ENCODE data around the gene ADAMTSL2. TPM values are rescaled to one million over a fixed set of nuclear protein-coding genes. Genes with fewer than 3 reads are reported as not detected.

Gene ADAMTSL2
- total and polyA plus RNA-seq, 4 donors: 0.38 to 20.9 (median 1.9) TPM; not detected in 1

DNA sequence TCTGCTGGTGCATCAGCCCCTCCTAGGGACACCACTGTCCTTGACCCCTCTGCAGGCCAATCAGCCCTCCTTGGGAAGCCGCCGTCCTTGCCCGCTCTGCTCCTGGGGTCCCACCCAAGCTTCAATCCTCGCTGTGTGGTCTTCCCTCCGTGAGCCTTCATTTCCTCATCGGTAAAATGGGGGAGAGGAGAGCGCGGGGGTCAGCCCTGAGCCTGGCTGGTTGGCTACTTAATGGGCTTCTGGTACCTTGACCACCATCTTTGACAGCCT is 42.9 kb upstream of the ADAMTSL2 start:
- DNase-seq (peak in 1 of 2 donors; percentile 66), ATAC-seq (ENCODE audit: low FRiP score) (no peak)
- no peaks in the 10 kb centered on the region for H3K4me1 ChIP-seq (ENCODE audit: control insufficient read depth in 1 of 2, insufficient read depth in 2 of 2, low read length in 2 of 2)
- intact Hi-C loops (cut with DNase I): no loop called here
- 95 to 99% methylated on average over 8 of the region's 8 CpGs for WGBS, 2 donors
- no peaks in the 10 kb centered on the region for H3K36me3 ChIP-seq (ENCODE audit: control insufficient read depth in 1 of 2, insufficient read depth in 2 of 2, low read length in 1 of 2)
- no peaks in the 10 kb centered on the region for H3K27me3 ChIP-seq (ENCODE audit: control insufficient read depth in 1 of 2, insufficient read depth in 2 of 2, low read length in 1 of 2)
- no peak overlapping the region for H3K4me3 ChIP-seq (ENCODE audit: low read length in 2 of 2)
- no peak overlapping the region for H3K27ac ChIP-seq (ENCODE audit: low read depth in 1 of 2, low read length in 2 of 2)
- H3K9me3 ChIP-seq (ENCODE audit: control insufficient read depth, low read length): no peaks in the 10 kb centered on the region

DNA sequence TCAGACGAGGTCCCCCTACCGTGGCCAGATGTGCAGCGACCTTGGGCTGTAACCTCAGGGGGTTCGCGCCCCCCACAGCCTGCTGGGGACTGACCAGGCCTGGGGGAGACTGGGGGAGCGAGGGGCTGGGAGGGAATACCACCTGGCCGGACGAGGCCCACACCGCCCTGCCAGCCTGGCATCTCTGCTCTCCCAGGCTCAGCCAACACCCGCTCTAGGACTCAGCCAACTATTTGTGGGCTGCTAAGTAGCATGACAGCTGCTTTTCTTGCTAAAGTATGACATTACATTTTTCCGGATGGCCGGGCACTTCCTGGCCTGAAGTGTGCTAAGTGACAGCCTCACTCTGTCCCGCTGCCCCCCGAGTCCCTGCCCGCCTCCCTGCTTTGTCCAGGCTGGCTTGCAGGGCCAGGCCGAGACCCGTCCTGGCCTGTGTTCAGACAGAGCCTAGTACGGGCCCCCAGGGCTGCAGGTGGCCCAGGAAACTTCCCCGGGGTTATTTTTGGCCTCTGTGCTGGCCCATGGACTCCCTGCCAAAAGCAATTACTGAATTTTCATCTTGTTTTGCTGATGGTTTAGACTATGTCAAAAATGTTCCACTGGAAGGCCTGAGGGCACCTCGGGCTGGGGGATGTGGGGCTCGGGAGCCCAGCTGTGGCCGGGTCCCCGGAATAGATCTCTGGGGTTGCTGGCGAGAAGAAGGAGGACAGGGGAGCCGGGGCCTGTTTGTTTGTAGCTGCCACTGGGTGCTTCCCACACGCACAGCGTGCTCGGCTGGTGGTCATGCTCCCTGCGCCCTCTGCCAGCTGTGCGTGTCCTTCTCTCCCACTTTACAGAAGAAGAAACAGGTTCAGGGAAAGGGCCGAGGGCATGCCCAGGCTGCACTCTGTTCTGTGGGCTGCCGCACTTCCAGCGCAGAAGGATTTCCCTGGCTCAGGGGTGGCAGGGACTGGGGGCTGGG is 42.2 kb upstream of the ADAMTSL2 start:
- Histone ChIP-seq H3K9me3 (ENCODE audit: control insufficient read depth, low read length) (no peaks in the 10 kb centered on the region), H3K4me1 (ENCODE audit: control insufficient read depth in 1 of 2, insufficient read depth in 2 of 2, low read length in 2 of 2) (no peaks in the 10 kb centered on the region), H3K36me3 (ENCODE audit: control insufficient read depth in 1 of 2, insufficient read depth in 2 of 2, low read length in 1 of 2) (no peaks in the 10 kb centered on the region), H3K27me3 (ENCODE audit: control insufficient read depth in 1 of 2, insufficient read depth in 2 of 2, low read length in 1 of 2) (no peaks in the 10 kb centered on the region), H3K27ac (ENCODE audit: low read depth in 1 of 2, low read length in 2 of 2) (peak overlapping the region in 1 of 2 donors; percentile 4), H3K4me3 (ENCODE audit: low read length in 2 of 2) (no peak overlapping the region)
- ATAC-seq (ENCODE audit: low FRiP score) (peak; percentile 2), DNase-seq (no peak)
- 25 to 29% methylated on average over 32 to 33 of the region's 33 CpGs for WGBS, 2 donors
- intact Hi-C loops (cut with DNase I): no loop called here

DNA sequence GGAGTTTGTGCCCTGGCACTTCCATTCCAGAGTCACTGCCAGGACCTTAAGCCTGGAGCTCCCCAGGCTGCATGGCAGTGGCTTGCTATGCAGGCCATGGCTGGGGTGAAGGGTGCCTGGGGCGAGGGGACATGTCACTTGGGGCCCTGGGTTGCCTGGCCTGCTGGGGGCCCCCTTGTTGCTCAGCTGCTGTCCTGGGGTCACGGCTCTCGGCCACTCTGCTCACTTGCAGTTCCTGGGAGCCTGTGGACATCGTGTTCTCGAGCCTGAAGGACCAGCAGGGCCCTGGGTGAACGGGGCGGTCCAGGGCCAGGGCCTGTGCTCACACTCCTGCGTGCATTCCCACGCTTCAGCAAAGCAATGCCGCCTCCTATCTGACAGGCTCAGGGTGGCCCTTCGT is 41.1 kb upstream of the ADAMTSL2 start:
- no peak for DNase-seq
- H3K4me1 ChIP-seq (ENCODE audit: control insufficient read depth in 1 of 2, insufficient read depth in 2 of 2, low read length in 2 of 2): no peaks in the 10 kb centered on the region
- no peaks in the 10 kb centered on the region for H3K27me3 ChIP-seq (ENCODE audit: control insufficient read depth in 1 of 2, insufficient read depth in 2 of 2, low read length in 1 of 2)
- no peaks in the 10 kb centered on the region for H3K9me3 ChIP-seq (ENCODE audit: control insufficient read depth, low read length)
- WGBS, 2 donors: 94 to 95% methylated on average over 11 of the region's 11 CpGs
- no peak overlapping the region for H3K4me3 ChIP-seq (ENCODE audit: low read length in 2 of 2)
- ATAC-seq (ENCODE audit: low FRiP score): no peak
- H3K36me3 ChIP-seq (ENCODE audit: control insufficient read depth in 1 of 2, insufficient read depth in 2 of 2, low read length in 1 of 2): no peaks in the 10 kb centered on the region
- H3K27ac ChIP-seq (ENCODE audit: low read depth in 1 of 2, low read length in 2 of 2): no peak overlapping the region
- intact Hi-C loops (cut with DNase I): no loop called here

DNA sequence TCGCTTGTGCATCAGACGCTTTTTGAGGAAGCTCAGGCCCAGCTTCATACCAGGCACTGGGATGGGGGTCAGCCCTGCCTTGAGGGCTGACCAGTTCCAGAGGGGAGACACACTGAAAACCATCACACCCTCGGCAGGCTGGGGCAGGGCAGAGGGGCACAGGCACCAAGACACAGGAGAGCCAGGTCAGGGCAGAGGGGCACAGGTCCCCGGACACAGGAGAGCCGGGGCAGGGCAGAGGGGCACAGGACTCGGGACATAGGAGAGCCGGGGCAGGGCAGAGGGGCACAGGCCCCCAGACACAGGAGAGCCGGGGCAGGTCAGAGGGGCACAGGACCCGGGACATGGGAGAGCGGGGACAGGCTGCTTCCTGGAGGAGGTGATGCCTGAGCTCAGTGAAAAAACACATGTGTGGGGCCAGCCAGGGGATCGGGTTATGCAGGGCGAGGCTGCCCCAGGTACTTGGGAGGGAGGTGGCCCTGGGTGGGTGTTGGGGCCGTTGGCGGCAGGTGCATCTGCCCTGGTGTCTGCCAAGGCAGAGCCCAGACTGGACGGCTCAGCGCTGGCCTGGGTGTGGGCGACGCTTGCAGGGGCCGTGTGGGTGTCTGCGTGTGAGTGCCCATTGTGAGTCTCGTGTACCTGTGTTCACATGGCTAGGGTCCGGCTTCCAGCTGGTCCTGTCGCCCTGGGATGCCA is 40.5 kb upstream of the ADAMTSL2 start:
- H3K27ac ChIP-seq (ENCODE audit: low read depth in 1 of 2, low read length in 2 of 2): no peak overlapping the region
- H3K9me3 ChIP-seq (ENCODE audit: control insufficient read depth, low read length): no peaks in the 10 kb centered on the region
- WGBS, 2 donors: 95% methylated on average over 23 of the region's 23 CpGs
- intact Hi-C loops (cut with DNase I): no loop called here
- H3K36me3 ChIP-seq (ENCODE audit: control insufficient read depth in 1 of 2, insufficient read depth in 2 of 2, low read length in 1 of 2): no peaks in the 10 kb centered on the region
- H3K4me3 ChIP-seq (ENCODE audit: low read length in 2 of 2): no peak overlapping the region
- no peak for ATAC-seq (ENCODE audit: low FRiP score)
- no peak for DNase-seq
- H3K27me3 ChIP-seq (ENCODE audit: control insufficient read depth in 1 of 2, insufficient read depth in 2 of 2, low read length in 1 of 2): no peaks in the 10 kb centered on the region
- no peaks in the 10 kb centered on the region for H3K4me1 ChIP-seq (ENCODE audit: control insufficient read depth in 1 of 2, insufficient read depth in 2 of 2, low read length in 2 of 2)

DNA sequence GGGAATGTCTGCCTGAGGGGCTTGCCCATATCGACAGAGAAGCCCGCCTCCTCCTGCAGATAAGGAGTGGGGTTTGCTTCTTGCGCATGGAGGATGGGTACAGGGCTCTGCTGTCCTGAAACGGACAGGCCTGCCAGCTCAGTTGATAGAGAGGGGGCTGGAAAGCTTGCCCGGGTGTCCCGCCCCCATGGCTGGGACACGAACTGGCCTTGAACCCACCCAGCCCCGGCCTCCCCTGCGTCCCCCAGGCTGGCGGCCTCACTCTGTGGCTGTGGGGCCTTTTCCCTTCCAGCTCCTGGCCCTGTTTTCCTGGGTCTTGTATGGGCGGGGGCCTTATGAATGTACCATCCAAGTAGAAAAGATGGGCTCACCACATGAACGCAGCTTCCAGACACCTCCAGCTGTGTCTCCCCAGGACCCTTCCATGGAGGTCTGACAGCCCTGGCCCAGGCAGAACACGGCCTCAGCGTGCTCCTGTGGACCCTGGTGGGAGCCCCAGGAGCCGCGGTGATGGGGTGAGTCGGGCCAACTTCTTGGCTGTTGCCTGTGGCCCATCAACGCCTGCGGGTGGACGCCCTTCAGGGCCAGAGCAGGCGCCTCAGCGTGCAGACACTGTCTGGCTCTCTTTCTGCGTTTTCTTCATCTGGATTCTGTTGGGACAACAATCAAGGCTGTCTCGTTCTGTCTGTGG is 39.7 kb upstream of the ADAMTSL2 start:
- no peak overlapping the region for H3K27ac ChIP-seq (ENCODE audit: low read depth in 1 of 2, low read length in 2 of 2)
- intact Hi-C loops (cut with DNase I): no loop called here
- ATAC-seq (ENCODE audit: low FRiP score): no peak
- H3K9me3 ChIP-seq (ENCODE audit: control insufficient read depth, low read length): no peaks in the 10 kb centered on the region
- no peaks in the 10 kb centered on the region for H3K36me3 ChIP-seq (ENCODE audit: control insufficient read depth in 1 of 2, insufficient read depth in 2 of 2, low read length in 1 of 2)
- H3K4me3 ChIP-seq (ENCODE audit: low read length in 2 of 2): no peak overlapping the region
- no peaks in the 10 kb centered on the region for H3K4me1 ChIP-seq (ENCODE audit: control insufficient read depth in 1 of 2, insufficient read depth in 2 of 2, low read length in 2 of 2)
- peak in 1 of 2 donors; percentile 44 for DNase-seq
- no peaks in the 10 kb centered on the region for H3K27me3 ChIP-seq (ENCODE audit: control insufficient read depth in 1 of 2, insufficient read depth in 2 of 2, low read length in 1 of 2)
- WGBS, 2 donors: 86 to 90% methylated on average over 24 of the region's 24 CpGs

- Histone ChIP-seq H3K36me3 (ENCODE audit: control insufficient read depth in 1 of 2, insufficient read depth in 2 of 2, low read length in 1 of 2) (no peaks in the 10 kb centered on the region), H3K9me3 (ENCODE audit: control insufficient read depth, low read length) (no peaks in the 10 kb centered on the region), H3K4me1 (ENCODE audit: control insufficient read depth in 1 of 2, insufficient read depth in 2 of 2, low read length in 2 of 2) (no peaks in the 10 kb centered on the region), H3K27me3 (ENCODE audit: control insufficient read depth in 1 of 2, insufficient read depth in 2 of 2, low read length in 1 of 2) (no peaks in the 10 kb centered on the region), H3K4me3 (ENCODE audit: low read length in 2 of 2) (no peak overlapping the region), H3K27ac (ENCODE audit: low read depth in 1 of 2, low read length in 2 of 2) (no peak overlapping the region)
- ATAC-seq (ENCODE audit: low FRiP score) (no peak), DNase-seq (peak in 1 of 2 donors; percentile 9)
- WGBS, 2 donors: 94% methylated on average over 24 of the region's 24 CpGs
- intact Hi-C loops (cut with DNase I): no loop called here
Measured at GRCh38 chr9:133495327-133496293, 38.9 kb upstream of the ADAMTSL2 start.

GRCh38 chr9:133496861-133497842 is 37.4 kb upstream of the ADAMTSL2 start:
- Histone ChIP-seq H3K36me3 (ENCODE audit: control insufficient read depth in 1 of 2, insufficient read depth in 2 of 2, low read length in 1 of 2) (no peaks in the 10 kb centered on the region), H3K4me1 (ENCODE audit: control insufficient read depth in 1 of 2, insufficient read depth in 2 of 2, low read length in 2 of 2) (no peaks in the 10 kb centered on the region), H3K27me3 (ENCODE audit: control insufficient read depth in 1 of 2, insufficient read depth in 2 of 2, low read length in 1 of 2) (no peaks in the 10 kb centered on the region), H3K9me3 (ENCODE audit: control insufficient read depth, low read length) (peaks cover 5% of the 10 kb centered on the region), H3K4me3 (ENCODE audit: low read length in 2 of 2) (no peak overlapping the region), H3K27ac (ENCODE audit: low read depth in 1 of 2, low read length in 2 of 2) (no peak overlapping the region)
- DNase-seq (no peak), ATAC-seq (ENCODE audit: low FRiP score) (no peak)
- intact Hi-C loops (cut with DNase I): no loop called here
- 46 to 55% methylated on average over 35 of the region's 35 CpGs for WGBS, 2 donors

Data from aorta (tissue), 5 donors.